GM19240 (cell line): ENCODE results near the gene VN1R2.
"Not testable (repeated sequence)": the region's sequence is repeated elsewhere in the genome, so short reads cannot be mapped to it uniquely, and the experiment has no call there.

Experiments
- DNase-seq: peaks from one replicate; pipeline ENCODE4 v3.0.0; 2011; ENCODE audit warnings: low spot score; ENCODE audit not compliant: insufficient read length

Gene VN1R2, protein sequence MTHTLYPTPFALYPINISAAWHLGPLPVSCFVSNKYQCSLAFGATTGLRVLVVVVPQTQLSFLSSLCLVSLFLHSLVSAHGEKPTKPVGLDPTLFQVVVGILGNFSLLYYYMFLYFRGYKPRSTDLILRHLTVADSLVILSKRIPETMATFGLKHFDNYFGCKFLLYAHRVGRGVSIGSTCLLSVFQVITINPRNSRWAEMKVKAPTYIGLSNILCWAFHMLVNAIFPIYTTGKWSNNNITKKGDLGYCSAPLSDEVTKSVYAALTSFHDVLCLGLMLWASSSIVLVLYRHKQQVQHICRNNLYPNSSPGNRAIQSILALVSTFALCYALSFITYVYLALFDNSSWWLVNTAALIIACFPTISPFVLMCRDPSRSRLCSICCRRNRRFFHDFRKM

DNA sequence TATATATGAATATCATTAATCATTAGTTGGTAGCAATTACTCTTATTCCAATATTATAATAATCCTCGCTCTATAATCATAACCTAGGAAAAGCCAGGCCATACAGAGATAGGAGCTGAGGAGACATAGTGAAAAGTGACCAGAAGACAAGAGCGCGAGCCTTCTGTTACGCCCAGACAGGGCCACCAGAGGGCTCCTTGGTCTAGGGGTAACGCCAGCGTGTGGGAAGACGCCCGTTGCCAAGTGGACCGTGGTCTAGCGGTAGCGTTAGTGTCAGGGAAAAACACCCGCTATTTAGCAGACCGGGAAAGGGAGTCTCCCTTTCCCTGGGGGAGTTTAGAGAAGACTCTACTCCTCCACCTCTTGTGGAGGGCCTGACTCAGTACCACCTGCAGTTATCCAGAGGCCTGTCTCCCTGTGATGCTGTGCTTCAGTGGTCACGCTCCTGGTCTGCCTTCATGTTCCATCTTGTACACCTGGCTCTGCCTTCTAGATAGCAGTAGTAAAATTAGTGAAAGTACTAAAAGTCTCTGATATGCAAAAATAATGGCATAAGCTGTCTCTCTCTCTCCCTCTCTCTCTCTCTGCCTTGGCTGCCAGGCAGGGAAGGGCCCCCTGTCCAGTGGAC, at the start of gene VN1R2:
TSS of gene VN1R2 (plus strand) at position 578 of the 628 bp plus-strand sequence. CDS start 84 bp downstream, outside the sequence.
- not testable (repeated sequence) for DNase-seq

DNA sequence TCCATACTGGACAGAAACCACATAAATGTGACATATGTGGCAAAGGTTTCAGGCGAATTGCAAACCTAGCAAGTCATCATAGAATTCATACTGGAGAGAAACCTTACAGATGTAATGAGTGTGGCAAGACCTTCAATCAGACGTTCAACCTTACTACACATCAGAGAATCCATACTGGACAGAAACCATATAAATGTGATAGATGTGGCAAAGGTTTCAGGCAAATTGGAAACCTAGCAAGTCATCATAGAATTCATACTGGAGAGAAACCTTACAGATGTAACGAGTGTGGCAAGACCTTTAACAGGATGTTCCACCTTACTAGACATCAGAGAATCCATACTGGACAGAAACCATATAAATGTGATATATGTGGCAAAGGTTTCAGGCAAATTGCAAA, 46.5 kb upstream of the VN1R2 start:
- not testable (repeated sequence) for DNase-seq

DNA sequence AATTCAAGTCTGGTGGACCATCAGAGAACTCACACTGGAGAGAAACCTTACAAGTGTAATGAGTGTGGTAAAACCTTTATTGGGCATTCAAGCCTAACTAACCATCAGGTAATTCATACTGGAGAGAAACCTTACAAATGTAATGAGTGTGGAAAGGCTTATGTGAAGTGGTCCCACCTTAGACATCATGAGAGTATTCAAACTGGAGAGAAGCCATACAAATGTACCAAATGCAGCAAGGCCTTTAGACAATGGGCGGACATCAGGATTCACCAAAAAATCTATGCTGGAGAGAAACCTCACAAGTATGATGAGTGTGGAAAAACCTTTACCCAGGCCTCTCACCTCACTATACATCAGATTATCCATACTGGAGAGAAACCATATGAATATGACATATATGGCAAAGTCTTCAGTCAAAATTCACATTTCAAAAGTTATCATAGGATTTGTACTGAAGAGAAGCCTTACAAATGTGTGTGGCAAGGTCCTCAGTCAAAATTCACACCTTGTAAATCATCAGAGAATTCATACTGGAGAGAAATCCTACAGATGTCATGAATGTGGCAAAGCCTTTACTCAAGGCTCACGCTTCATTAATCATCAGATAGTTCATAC, 45.3 kb upstream of the VN1R2 start:
- no peak for DNase-seq

DNA sequence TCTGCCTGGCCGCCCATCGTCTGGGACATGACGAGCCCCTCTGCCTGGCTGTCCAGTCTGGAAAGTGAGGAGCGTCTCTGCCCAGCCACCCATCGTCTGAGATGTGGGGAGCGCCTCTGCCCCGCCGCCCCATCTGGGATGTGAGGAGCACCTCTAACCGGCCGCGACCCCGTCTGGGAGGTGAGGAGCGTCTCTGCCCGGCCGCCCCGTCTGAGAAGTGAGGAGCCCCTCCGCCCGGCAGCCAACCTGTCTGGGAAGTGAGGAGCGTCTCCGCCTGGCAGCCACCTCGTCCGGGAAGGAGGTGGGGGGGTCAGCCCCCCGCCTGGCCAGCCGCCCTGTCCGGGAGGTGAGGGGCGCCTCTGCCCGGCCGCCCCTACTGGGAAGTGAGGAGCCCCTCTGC, 35.4 kb upstream of the VN1R2 start:
- DNase-seq: not testable (repeated sequence)

DNA sequence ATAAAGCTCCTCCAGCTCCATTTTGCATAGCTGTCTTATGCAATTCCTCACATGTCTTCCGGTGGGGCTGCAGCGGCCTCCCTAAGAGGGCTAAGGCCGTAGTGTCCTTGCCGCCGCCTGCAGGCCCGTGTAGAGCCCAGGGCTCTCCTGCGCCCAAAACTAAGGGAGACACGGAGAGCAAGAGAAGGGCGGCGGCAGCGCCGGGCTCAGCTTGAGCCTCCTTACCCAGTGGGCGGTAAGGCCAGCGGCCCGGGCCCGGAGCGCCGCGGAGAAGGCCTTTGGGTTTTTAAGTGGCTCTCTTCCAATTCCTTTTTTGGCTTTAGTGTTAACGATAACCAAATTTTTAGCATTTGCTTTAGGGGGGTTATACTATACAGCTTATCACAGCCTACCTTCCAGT, 33.5 kb upstream of the VN1R2 start:
- no peak for DNase-seq

DNA sequence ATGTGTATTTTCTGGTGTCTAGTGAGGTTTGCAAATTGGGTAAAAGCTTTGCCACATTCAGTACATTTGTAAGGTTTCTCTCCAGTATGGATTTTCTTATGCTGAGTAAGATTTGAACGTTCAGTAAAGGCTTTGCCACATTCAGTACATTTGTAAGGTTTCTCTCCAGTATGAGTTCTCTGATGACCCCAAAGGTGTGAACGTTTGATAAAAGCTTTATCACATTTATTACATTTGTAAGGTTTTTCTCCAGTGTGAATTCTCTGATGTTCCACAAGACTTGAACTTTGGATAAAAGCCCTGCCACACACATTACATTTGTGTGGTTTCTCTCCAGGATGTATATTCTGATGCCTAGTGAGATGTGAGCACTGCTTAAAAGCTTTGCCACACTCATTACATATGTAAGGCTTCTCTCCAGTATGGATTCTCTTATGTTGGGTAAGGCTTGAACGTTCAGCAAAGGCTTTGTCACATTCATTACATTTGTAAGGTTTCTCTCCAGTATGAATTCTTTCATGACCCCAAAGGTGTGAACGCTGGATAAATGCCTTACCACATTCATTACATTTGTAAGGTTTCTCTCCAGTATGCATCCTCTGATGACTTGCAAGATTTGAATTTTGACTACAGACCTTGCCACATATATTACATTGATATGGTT, 20.8 kb upstream of the VN1R2 start:
- DNase-seq: no peak

DNA sequence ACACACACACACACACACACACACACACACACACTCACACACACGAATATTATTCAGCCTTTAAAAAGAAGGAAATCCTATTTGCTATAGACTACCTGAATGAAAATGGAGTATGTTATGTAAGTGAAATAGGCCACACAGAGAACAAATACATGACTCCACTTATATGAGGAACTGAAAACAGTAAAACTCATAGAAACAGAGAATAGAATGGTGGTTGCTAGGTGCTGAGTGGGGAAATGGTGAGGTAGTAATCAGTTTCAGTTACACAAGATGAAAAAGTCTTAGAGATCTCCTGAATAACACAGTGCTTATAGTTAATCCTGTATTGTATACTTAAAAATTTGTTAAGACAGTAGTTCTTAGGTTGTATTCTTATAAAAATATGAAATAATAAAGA, 11.6 kb upstream of the VN1R2 start:
- no peak for DNase-seq

DNA sequence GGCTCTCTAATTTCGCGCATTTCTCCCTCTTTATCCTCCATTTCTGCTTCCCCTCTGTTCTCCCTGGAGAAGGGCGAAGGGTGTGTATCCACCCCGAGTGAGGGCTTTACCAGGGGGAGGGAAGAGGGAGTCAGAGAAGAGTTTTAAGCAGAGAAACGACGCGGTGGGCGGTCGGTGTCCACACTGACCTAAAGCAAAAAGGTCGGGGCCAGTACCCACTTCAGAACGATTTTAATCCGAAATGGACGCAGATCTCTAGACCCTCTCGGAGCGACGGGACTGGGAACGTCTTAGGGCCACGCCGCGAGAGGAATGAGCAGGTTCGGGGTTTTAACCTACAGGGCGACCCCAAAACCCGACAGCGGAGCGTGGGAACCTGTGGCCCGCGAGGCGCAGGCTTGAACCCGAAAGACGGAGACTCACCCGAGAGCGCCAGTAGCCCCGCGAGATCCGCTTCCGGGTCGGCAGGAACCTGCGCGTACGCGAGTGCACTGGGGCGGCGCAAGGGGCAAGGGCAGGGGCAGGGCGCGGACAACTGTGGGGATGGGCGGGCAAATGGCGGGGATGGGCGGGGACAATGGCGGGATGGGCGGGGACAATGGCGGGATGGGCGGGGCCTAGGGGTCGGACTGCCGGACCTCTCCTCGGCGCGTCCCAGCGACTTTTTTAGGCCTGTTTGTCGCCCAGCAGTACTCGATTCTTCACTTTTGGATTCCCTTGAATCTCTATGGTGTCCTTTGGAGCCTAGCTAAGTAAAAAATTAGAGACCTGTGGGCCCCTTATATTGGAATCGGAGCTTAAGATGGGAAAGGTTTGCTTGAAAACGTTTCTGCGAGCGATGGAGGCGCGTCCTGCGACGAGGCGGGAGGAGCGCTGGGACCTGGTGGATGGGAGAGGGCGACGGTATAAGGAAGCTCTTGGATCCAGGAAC, 3.4 kb upstream of the VN1R2 start, which contains the start of gene ZNF677:
TSS of gene ZNF677 (minus strand) at position 463 of the 931 bp plus-strand sequence. CDS start 3,323 bp downstream, outside the sequence.
- no peak for DNase-seq

DNA sequence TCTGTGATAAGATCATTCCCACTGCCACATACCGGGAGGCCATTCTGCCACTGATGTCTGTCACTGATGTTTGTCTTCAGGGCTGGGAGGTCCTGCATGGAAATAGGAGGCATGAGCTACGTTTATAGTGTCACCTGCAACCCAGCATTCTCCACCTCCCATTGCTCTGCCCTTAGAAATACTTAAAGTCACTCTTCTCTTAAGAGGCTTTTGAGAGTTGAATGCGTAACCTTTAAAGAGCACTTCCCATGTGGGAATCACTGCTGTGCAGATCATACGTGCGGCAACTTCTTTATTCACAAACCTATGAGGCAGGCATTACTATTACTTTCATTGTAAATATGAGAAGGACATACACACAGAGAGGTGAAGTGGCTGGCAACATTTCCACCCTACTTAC, 9.5 kb downstream of the VN1R2 start, which contains the start of gene VN1R4:
TSS of gene VN1R4 (minus strand) at position 101 of the 400 bp plus-strand sequence. CDS start at position 43, 58 bp downstream.
- not testable (repeated sequence) for DNase-seq

DNA sequence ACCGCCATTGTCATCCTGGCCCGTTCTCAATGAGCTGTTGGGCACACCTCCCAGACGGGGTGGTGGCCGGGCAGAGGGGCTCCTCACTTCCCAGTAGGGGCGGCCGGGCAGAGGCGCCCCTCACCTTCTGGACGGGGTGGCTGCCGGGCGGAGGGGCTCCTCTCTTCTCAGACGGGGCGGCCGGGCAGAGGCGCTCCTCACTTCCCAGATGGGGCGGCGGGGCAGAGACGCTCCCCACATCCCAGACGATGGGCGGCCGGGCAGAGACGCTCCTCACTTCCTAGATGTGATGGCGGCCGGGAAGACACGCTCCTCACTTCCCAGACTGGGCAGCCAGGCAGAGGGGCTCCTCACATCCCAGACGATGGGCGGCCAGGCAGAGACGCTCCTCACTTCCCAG, 11.8 kb downstream of the VN1R2 start:
- not testable (repeated sequence) for DNase-seq

DNA sequence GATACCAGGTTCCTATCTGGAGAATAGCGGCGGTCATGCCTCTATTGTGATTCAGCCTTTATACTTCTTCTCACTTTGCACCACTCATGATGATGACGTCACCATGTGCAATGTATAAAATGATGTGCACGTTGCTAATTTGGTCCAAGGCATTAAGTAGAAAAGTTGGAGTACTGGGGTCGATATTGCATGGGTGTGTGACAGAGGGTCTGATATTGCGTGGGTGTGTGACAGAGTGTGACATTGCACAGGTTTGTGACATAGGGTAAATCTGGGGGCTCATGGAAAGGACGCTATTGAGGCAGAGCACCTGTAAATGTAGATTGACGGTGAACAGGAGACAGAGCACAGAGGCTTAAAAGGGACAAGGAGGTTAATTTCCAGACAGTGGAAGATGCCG, 14.0 kb downstream of the VN1R2 start:
- no peak for DNase-seq

DNA sequence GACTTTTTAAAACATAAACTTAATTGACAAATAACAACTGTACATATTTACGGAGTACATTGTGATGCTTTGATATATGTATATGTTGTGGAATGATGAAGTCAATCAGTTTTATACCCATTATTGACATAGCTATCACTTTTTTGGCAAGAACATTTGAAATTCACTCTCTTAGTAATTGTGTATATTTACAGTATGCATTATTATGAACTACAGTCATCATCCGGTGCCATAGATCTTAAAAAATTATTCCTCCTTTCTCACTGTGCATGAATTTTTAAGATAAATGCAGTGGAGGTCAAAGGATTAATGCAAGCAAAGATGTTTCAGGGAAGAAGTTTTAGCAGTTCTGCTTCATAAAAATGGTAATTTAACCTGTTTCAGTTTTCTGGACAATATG, 17.4 kb downstream of the VN1R2 start:
- no peak for DNase-seq

DNA sequence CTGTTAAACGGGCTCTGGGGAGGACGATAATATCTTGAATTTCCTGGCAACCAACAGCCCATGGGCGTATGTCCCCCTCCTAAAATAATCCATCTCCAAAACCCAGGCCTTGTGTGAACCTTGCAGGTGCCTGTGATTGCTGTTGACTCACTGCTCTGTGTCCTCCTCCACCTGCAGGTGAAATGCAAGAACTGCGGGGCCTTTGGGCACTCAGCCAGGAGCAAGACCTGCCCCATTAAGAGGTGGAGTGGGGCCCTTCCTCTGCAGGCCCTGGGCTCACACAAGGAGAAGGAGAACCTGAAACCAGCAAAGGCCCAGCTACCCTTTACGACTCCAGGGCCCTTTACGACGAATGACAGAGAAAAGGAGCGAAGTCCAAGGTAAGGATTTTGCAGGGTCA, 23.9 kb downstream of the VN1R2 start:
- not testable (repeated sequence) for DNase-seq

DNA sequence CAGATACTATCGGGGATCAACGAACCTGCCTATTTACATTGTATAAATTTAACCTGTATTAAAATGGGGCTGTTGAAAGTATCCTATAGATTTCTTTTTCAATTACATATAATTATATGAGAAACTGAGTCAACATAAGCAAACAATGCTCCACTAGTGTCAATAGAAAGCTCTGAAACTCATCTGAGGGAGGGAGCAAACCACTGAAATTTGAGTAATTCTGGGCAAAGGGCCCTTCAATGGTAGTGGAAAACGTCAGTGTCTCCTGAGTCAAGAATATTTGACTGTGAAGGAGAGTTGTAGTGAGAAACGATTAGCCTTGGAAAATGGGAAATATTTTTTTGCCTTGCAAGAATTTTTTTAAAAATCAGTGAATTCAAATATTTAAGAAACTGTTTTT, 27.0 kb downstream of the VN1R2 start:
- DNase-seq: no peak

DNA sequence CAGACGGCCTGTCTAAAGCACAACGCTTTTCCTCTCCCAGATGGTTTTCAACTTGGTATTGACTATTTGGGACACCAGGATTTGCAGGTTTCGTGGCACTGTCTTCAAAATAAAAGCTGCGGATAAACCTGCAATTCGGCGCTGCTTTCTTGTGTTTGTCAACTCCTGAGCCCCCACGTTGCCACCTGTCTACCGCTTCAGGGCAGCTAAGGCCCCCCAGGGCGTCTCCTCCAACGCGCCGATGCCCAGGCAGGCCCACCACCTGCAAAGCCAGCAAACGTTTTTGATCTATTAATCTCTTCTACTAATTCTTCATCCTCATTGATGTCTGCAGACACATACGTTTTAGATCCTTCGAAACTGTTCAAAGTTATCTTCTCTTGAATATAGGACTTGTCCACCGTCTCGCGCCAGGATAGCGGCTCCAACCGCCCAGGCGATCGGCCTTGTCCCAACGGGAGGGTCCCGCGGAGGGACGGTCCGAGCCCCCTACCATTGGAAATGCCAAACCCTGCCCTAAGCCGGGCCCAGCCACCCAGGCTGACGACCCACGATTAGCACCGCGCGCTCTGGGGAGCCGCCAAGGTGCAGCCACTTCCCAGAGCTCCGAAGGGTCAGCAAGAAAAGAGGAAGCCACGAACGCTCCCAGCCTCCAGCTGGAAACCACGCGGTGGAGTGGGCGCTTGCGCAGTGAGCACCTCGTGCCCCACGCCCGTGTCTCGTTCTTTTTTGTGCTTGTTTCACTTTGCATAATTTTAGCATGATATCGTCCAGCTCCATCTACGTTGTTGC, 32.9 kb downstream of the VN1R2 start:
- no peak for DNase-seq

DNA sequence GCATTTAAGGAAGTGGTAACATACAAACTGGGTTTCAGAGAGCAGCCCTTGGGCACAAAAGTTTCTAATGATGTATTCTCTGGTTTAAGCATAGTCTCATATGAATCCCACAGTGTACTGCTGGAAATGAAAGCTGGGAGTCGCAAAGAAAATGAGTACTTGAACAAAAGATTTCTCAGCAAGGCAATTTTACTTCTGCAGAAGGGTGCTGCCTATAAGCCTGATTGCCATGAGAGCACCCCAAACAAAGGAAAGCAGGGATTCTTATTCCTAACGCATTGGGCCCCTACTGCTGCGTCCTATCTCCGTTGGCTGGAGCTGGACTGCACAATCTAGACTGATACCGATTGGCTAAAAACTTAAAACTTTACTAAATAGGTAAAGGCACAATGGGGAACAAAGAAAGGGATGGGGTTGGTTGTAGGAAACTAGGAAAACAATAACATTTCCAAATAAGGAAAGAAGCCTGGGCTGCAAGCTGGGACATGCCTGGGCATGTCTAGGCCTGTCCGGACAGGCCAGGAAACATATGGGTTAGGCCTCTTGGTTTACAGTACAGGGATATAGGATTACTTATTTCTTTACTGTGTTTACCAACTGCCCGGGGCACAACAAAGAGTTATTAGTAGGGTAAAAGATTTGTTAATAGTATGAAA, 36.8 kb downstream of the VN1R2 start:
- no peak for DNase-seq

DNA sequence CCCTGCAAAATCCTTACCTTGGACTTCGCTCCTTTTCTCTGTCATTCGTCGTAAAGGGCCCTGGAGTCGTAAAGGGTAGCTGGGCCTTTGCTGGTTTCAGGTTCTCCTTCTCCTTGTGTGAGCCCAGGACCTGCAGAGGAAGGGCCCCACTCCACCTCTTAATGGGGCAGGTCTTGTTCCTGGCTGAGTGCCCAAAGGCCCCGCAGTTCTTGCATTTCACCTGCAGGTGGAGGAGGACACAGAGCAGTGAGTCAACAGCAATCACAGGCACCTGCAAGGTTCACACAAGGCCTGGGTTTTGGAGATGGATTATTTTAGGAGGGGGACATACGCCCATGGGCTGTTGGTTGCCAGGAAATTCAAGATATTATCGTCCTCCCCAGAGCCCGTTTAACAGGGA, 43.2 kb downstream of the VN1R2 start:
- DNase-seq: not testable (repeated sequence)

DNA sequence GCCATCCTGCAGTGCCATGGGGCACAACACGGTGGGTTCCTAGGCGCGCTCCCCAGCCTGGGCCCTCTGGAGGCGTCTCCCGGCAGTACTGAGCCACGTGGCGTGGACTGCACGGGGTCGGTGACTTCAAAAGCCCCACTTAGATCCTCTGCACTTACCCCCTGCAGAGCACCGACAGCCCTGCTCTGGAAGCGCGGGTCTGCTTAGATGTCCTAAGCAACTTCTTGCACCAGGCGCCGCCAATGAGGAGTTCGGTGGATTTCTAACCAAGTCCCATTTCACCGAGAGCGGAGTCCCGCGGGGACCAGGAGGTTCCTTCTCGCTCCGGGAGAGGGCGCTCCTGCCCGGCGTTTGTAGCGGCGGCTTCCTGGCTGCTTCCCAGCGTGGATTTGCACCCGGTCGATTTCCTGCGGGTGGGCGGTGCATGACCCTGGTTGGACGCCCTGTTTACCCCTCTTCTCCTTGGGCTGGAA, 50.3 kb downstream of the VN1R2 start:
- DNase-seq: no peak
